GM12873 (cell line): ENCODE measurements around the gene ERCC4.

Experiments
- CTCF ChIP-seq: IDR thresholded peaks from 2 replicates; pipeline ENCODE4 v1.5.1; 2012; ENCODE audit warnings: low read depth, mild to moderate bottlenecking, moderate library complexity, low read length, control low read depth; ENCODE audit not compliant: insufficient read depth; ENCODE audit errors: missing control alignments

ERCC4 gene

GRCh38 chr16:13959626-13960025 lies 39.7 kb downstream of the ERCC4 start:
- TF ChIP-seq CTCF: no peak

- TF ChIP-seq CTCF: no peak
These were observed 41.3 kb downstream of the ERCC4 start for GRCh38 chr16:13961099-13961811.

DNA sequence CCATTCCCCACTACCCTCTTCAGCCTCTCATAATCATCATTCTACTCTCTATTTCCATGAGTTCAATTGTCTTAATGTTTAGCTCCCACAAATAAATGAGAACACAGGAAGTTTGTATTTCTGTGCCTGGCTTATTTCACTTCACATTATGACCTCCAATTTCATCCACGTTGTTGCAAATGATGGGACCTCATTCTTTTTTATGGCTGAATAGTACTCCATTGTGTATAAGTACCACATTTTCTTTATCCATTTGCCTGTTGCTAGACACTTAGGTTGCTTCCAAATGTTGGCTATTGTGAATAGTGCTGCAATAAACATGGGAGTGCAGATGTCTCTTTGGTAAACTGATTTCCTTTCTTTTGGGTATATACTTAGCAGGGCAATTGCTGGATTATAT lies 42.3 kb downstream of the ERCC4 start:
- no peak for TF ChIP-seq CTCF

GRCh38 chr16:13968835-13969234 lies 48.9 kb downstream of the ERCC4 start:
- TF ChIP-seq CTCF: no peak

- no peak for TF ChIP-seq CTCF
These were observed 49.8 kb downstream of the ERCC4 start for GRCh38 chr16:13969711-13970110.

DNA sequence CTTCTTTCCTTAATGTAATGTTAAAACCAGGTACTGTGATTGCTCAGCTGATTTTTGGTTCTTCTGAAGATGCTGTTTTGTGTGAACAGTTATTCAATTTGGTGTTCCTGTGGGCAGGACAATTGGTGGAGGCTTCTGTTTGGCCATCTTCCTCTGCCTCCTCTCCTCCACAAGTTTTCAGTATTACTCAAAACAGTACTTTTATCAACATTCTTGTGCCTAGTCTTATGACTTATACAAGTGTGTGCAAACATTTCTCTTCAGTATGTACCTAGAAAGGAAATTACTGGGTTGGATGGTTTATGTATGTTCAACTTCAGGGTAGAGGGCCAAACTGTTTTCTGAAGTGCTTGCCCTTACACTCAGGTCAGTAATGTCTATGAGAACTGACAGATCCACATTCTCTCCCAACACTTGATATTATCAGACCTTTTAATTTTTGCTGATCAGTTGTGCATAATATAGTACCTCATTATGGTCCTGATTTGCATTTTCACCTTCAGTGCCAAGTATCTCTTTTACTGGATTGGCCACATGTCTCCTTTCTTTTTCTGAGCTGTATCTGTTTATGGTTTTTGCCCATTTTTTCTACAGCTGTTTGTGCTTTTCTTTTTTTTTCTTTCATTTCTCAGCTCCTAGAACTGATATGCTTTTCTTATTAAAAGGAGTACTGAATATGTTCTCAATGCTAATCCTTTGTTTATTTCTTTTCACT lies 50.9 kb downstream of the ERCC4 start:
- no peak for TF ChIP-seq CTCF

DNA sequence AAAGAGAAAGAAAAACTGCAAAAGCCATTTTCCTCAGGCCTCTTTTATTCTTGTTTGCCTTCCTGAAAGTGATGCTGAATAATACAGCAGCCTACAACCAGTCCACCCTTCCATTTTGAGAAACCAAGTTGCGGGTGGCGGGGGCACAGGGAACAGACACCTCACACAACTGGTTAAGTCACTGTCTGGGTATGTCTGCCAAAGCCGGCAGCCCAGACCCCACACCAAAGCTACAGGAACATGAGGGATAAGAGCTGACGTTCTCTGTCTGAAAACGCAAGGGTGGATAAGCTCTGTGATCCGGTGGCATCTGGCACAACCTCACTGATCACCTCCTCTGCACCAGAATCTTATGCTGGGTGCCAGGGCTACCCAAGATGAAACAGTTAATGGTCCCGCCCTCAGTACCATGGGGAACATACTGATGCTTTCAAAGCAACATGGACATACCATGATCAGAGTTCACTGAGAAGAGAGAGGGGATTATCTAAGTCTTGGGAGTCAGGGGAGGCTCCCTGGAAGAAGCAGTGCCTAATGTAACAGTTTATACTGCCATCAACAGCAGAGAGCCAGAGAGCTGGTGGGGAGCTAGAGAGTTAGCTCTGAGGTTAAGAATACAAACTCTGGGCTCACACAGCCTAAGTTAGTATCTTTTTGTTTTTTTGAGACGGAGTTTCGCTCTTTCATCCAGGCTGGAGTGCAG lies 53.5 kb downstream of the ERCC4 start:
- no peak for TF ChIP-seq CTCF
